HL-60 (cell line): ENCODE measurements around the gene ADGRE1.

Source experiments
- DNase-seq, 2 experiments: peaks; one replicate each; pipeline ENCODE4 v3.0.0-alpha.2; 2010 to 2020; ENCODE audit warnings: low read depth in 1 of 2, low spot score in 1 of 2
- H3K27ac ChIP-seq: fragments of 250-450 bp; sonication (Bioruptor Pico); replicated peaks from 2 replicates; pipeline ENCODE4 v1.5.1; 2020; ENCODE audit warnings: mild to moderate bottlenecking, moderate library complexity
- H3K27me3 ChIP-seq: fragments of 250-450 bp; sonication (Bioruptor Pico); 2 replicates; pipeline ENCODE4 v1.5.1; 2021; ENCODE audit warnings: mild to moderate bottlenecking, moderate library complexity; ENCODE audit not compliant: insufficient read depth, poor library complexity, severe bottlenecking
- H3K4me3 ChIP-seq: replicated peaks from 2 replicates; pipeline ENCODE4 v1.5.1; 2011; ENCODE audit warnings: mild to moderate bottlenecking, control low read depth, low read length; ENCODE audit not compliant: insufficient read depth
- CTCF ChIP-seq: IDR thresholded peaks from one replicate; pipeline ENCODE4 v1.5.1; 2011; ENCODE audit warnings: low read length, control low read depth, inconsistent platforms; ENCODE audit not compliant: insufficient read depth
- GABPA ChIP-seq: IDR thresholded peaks from 2 replicates; pipeline ENCODE4 v1.6.1; 2012; ENCODE audit warnings: low read depth
- POLR2AphosphoS5 ChIP-seq: IDR thresholded peaks from 2 replicates; pipeline ENCODE4 v1.6.1; 2012; ENCODE audit warnings: low read depth
- REST ChIP-seq: IDR thresholded peaks from 2 replicates; pipeline ENCODE4 v1.6.1; 2012; ENCODE audit warnings: low read depth; ENCODE audit not compliant: insufficient replicate concordance
- SPI1 ChIP-seq: IDR thresholded peaks from 2 replicates; pipeline ENCODE4 v1.6.1; 2012; ENCODE audit warnings: low read depth, mild to moderate bottlenecking, borderline replicate concordance

ADGRE1 gene

GRCh38 chr19:6976197-6976596, 88.8 kb downstream of the ADGRE1 start:
- DNase-seq, result no peak
- no peak overlapping the region for H3K27ac ChIP-seq
- no peaks in the 10 kb centered on the region for H3K27me3 ChIP-seq
- TF ChIP-seq GABPA (no peak), SPI1 (no peak), POLR2AphosphoS5 (no peak), REST (no peak), CTCF (no peak)
- H3K4me3 ChIP-seq, result no peak overlapping the region

DNA sequence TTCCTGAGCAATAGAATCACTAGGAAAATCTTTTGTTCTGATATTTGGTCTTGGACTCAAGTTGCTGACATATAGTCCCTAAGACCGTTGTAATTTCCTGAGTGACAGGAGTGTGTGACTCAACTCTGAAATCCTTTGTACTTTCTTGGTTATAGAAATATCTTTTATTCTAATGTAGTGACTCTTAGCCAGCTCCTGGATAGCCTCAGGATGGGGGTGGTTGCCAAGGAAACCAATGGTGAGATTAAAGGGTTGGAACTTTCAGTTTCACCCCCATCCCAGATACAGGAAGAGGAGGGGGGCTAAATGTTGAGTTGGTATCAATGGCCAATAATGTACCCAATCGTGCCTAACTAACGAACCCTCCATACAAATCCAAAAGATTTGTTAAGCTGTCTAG, 92.0 kb downstream of the ADGRE1 start:
- H3K27me3 ChIP-seq, result no peaks in the 10 kb centered on the region
- H3K27ac ChIP-seq, result no peak overlapping the region
- no peak overlapping the region for H3K4me3 ChIP-seq
- no peak for TF ChIP-seq CTCF
- TF ChIP-seq POLR2AphosphoS5, result no peak
- no peak for TF ChIP-seq REST
- DNase-seq, result no peak

- TF ChIP-seq GABPA, result no peak
- TF ChIP-seq CTCF, result no peak
- TF ChIP-seq REST, result no peak
- no peak for TF ChIP-seq SPI1
- no peak for TF ChIP-seq POLR2AphosphoS5
- H3K27ac ChIP-seq, result no peak overlapping the region
- H3K4me3 ChIP-seq, result no peak overlapping the region
- DNase-seq, result no peak
- H3K27me3 ChIP-seq, result no peaks in the 10 kb centered on the region
Measured at GRCh38 chr19:6983448-6983847, 96.1 kb downstream of the ADGRE1 start.
